SU-DHL-6 (cell line): Measurements from ENCODE around the gene CCR5AS.
"Not testable (repeated sequence)": the region's sequence is repeated elsewhere in the genome, so short reads cannot be mapped to it uniquely, and the experiment has no call there.

Source experiments
- H2AFZ ChIP-seq: fragments of 200-600 bp; sonication (generic); 2 replicates; pipeline ENCODE4 v1.6.1; 2014; ENCODE audit warnings: low read depth, mild to moderate bottlenecking, moderate library complexity, mixed read lengths, antibody characterized with exemption, low read length; ENCODE audit not compliant: severe bottlenecking
- H3F3A ChIP-seq: fragments of 200-600 bp; shearing (Covaris generic); 2 replicates; pipeline ENCODE4 v1.6.0; 2016; ENCODE audit warnings: antibody characterized with exemption, mild to moderate bottlenecking; ENCODE audit not compliant: insufficient read depth
- H3K27ac ChIP-seq: fragments of 200-600 bp; sonication (generic); 2 replicates; pipeline ENCODE4 v1.5.1; 2016; ENCODE audit warnings: low read depth, mild to moderate bottlenecking, low read length, moderate library complexity, mixed read lengths
- H3K27me3 ChIP-seq: fragments of 200-600 bp; sonication (generic), shearing (Covaris generic); 2 replicates; pipeline ENCODE4 v1.6.0; 2014; ENCODE audit warnings: mild to moderate bottlenecking, low read length
- H3K36me3 ChIP-seq: fragments of 200-600 bp; sonication (generic); 2 replicates; pipeline ENCODE4 v1.6.1; 2014; ENCODE audit warnings: mild to moderate bottlenecking, low read length, mixed read lengths
- H3K4me2 ChIP-seq: fragments of 300-600, 200-600 bp; shearing (Covaris generic), sonication (generic); 2 replicates; pipeline ENCODE4 v1.6.0; 2014; ENCODE audit warnings: low read length, low read depth, mild to moderate bottlenecking; ENCODE audit not compliant: poor library complexity, severe bottlenecking
- H3K4me3 ChIP-seq: fragments of 200-600 bp; sonication (generic); 2 replicates; pipeline ENCODE4 v1.5.1; 2014; ENCODE audit warnings: antibody characterized with exemption, low read length, mild to moderate bottlenecking, mixed read lengths; ENCODE audit not compliant: insufficient read depth, poor library complexity, severe bottlenecking
- H3K79me2 ChIP-seq: fragments of 200-600 bp; sonication (generic); 2 replicates; pipeline ENCODE4 v1.6.1; 2014; ENCODE audit warnings: mild to moderate bottlenecking, low read length, moderate library complexity; ENCODE audit not compliant: insufficient read depth
- H3K9ac ChIP-seq: fragments of 200-600 bp; sonication (generic); 2 replicates; pipeline ENCODE4 v1.7.0; 2014; ENCODE audit warnings: mild to moderate bottlenecking, low read length
- H3K9me2 ChIP-seq: fragments of 200-600 bp; sonication (generic); replicated peaks from 2 replicates; pipeline ENCODE4 v1.6.1; 2014; ENCODE audit warnings: low read length; ENCODE audit not compliant: insufficient read depth
- H3K9me3 ChIP-seq: fragments of 200-600 bp; sonication (generic); 2 replicates; pipeline ENCODE4 v1.6.1; 2014; ENCODE audit warnings: low read length, mixed read lengths; ENCODE audit not compliant: insufficient read depth
- H4K20me1 ChIP-seq: fragments of 200-600 bp; sonication (generic); 2 replicates; pipeline ENCODE4 v1.6.1; 2014; ENCODE audit warnings: low read depth, mild to moderate bottlenecking, antibody characterized with exemption, low read length, moderate library complexity, mixed read lengths
- EZH2phosphoT487 ChIP-seq: fragments of 200-600 bp; sonication (generic), shearing (Covaris generic); conservative IDR thresholded peaks from 2 replicates; pipeline ENCODE4 v1.6.1; 2018; ENCODE audit warnings: mild to moderate bottlenecking, antibody characterized with exemption, low read length, moderate library complexity, mixed read lengths
- TF ChIP-seq, protein P1 (sequence below): fragments of 200-600 bp; sonication (generic); IDR thresholded peaks from one replicate; pipeline ENCODE4 v1.5.1; 2017; ENCODE audit warnings: antibody characterized with exemption, mild to moderate bottlenecking, low read length, moderate library complexity; ENCODE audit not compliant: insufficient read depth, poor library complexity, severe bottlenecking

CCR5AS gene

GRCh38 chr3:46435081-46435726, 28.3 kb upstream of the CCR5AS start:
- no peaks in the 10 kb centered on the region for H4K20me1 ChIP-seq
- H3K4me2 ChIP-seq, result no peak overlapping the region
- TF ChIP-seq, protein P1, sequence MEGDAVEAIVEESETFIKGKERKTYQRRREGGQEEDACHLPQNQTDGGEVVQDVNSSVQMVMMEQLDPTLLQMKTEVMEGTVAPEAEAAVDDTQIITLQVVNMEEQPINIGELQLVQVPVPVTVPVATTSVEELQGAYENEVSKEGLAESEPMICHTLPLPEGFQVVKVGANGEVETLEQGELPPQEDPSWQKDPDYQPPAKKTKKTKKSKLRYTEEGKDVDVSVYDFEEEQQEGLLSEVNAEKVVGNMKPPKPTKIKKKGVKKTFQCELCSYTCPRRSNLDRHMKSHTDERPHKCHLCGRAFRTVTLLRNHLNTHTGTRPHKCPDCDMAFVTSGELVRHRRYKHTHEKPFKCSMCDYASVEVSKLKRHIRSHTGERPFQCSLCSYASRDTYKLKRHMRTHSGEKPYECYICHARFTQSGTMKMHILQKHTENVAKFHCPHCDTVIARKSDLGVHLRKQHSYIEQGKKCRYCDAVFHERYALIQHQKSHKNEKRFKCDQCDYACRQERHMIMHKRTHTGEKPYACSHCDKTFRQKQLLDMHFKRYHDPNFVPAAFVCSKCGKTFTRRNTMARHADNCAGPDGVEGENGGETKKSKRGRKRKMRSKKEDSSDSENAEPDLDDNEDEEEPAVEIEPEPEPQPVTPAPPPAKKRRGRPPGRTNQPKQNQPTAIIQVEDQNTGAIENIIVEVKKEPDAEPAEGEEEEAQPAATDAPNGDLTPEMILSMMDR, result no peak
- TF ChIP-seq EZH2phosphoT487, result no peak
- H3K27ac ChIP-seq, result no peak overlapping the region
- no peak overlapping the region for H3K9ac ChIP-seq
- no peaks in the 10 kb centered on the region for H3K36me3 ChIP-seq
- peaks cover 6% of the 10 kb centered on the region; the same call in 1 of the 2 replicates for H3K9me3 ChIP-seq
- H3K9me2 ChIP-seq, result no peaks in the 10 kb centered on the region
- H3K4me3 ChIP-seq, result no peak overlapping the region
- no peaks in the 10 kb centered on the region for H3F3A ChIP-seq
- no peak overlapping the region for H2AFZ ChIP-seq
- H3K79me2 ChIP-seq, result no peaks in the 10 kb centered on the region
- no peaks in the 10 kb centered on the region for H3K27me3 ChIP-seq

- no peaks in the 10 kb centered on the region for H3K36me3 ChIP-seq
- no peaks in the 10 kb centered on the region for H3F3A ChIP-seq
- no peaks in the 10 kb centered on the region for H3K9me2 ChIP-seq
- no peak overlapping the region for H3K4me3 ChIP-seq
- H3K9me3 ChIP-seq, result peaks cover 6% of the 10 kb centered on the region; the same call in 1 of the 2 replicates
- H3K79me2 ChIP-seq, result no peaks in the 10 kb centered on the region
- no peaks in the 10 kb centered on the region for H3K27me3 ChIP-seq
- TF ChIP-seq, protein P1, result no peak
- no peak for TF ChIP-seq EZH2phosphoT487
- no peak overlapping the region for H3K9ac ChIP-seq
- H3K4me2 ChIP-seq, result no peak overlapping the region
- no peak overlapping the region for H3K27ac ChIP-seq
- H4K20me1 ChIP-seq, result no peaks in the 10 kb centered on the region
- H2AFZ ChIP-seq, result no peak overlapping the region
Observed at GRCh38 chr3:46433841-46434240, 27.0 kb upstream of the CCR5AS start.

DNA sequence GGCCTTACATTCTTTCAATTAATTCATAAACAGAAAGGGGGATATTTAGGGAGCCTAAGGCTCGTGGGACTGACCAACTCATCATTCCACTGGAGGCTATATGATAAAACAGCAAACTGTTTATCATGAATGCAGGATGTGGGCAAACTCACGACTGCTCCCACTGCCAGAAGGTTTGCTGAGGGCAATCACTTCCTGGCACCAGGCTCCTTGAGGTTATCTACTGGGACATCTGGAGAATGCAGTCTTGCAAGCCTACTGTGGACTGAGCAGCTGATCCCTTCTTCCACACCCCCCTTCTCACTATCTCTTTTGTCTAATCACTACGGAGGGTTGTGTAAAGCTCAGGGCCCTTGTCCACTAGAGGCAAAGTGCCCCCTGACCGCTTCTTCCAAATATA, 26.3 kb upstream of the CCR5AS start:
- H3K27me3 ChIP-seq, H4K20me1 ChIP-seq, H3F3A ChIP-seq, H3K9ac ChIP-seq, H3K79me2 ChIP-seq, H2AFZ ChIP-seq, H3K9me2 ChIP-seq, H3K4me3 ChIP-seq, H3K4me2 ChIP-seq, H3K9me3 ChIP-seq, H3K27ac ChIP-seq, H3K36me3 ChIP-seq: not testable (repeated sequence)

DNA sequence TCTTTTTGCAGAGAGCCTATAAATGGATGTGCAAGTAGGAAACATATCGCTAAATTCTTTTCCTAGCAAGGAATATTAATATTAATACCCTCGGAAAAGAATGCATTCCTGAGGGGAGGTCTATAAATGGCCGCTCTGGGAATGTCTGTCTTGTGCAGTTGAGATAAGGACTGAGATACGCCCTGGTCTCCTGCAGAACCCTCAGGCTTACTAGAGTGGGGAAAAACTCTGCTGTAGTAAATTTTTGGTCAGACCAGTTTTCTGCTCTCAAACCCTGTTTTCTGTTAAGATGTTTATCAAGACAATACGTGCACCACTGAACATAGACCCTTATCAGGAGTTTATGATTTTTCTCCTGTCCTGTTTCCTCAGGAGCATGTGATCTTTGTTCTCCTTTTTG, 25.0 kb upstream of the CCR5AS start:
- not testable (repeated sequence) for H3K4me3 ChIP-seq, H3K79me2 ChIP-seq, H3K27me3 ChIP-seq, H2AFZ ChIP-seq, H3F3A ChIP-seq, H3K27ac ChIP-seq, H3K9me3 ChIP-seq, H3K4me2 ChIP-seq, H4K20me1 ChIP-seq, H3K9me2 ChIP-seq, H3K36me3 ChIP-seq, H3K9ac ChIP-seq

DNA sequence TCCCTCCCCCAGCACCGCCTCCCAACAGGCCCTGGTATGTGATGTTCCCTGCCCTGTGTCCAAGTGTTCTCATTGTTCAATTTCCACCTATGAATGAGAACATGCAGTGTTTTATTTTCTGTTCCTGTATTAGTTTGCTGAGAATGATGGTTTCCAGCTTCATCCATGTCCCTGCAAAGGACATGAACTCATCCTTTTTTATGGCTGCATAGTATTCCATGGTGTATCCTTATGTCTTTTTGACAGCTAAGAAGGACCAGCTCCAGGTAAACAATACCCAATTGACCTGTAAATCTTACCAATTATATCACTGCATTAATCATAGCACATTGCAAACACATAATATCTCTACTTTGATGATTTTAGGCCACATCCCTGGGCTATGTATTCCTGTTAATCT, 24.0 kb upstream of the CCR5AS start:
- H3K27me3 ChIP-seq, H3K9me3 ChIP-seq, H3K4me3 ChIP-seq, H3K79me2 ChIP-seq, H4K20me1 ChIP-seq, H3K36me3 ChIP-seq, H3K9me2 ChIP-seq, H3K27ac ChIP-seq, H2AFZ ChIP-seq, H3K9ac ChIP-seq, H3K4me2 ChIP-seq, H3F3A ChIP-seq: not testable (repeated sequence)
